GM12878 (cell line): Measurements from ENCODE around the gene TMEM87A.

Source experiments
- EP300 ChIP-seq, 2 experiments: fragments of 150-350 bp in 1 of 2; IDR thresholded peaks; 2 replicates each; pipeline ENCODE4 v1.6.1; 2011 to 2012; ENCODE audit warnings: low read depth in 2 of 2, low read length in 2 of 2, borderline replicate concordance in 1 of 2, improper control_type of control experiment in 1 of 2, inconsistent platforms in 1 of 2; ENCODE audit not compliant: control insufficient read depth in 1 of 2
- ETV6 ChIP-seq, 2 experiments: fragments of 450-650 bp in 1 of 2; IDR thresholded peaks in 1 of 2; conservative IDR thresholded peaks in 1 of 2; 2 replicates each; pipeline ENCODE4 v1.6.1; 2014; ENCODE audit warnings: antibody characterized with exemption in 1 of 2, borderline replicate concordance in 1 of 2, low read depth in 1 of 2, mild to moderate bottlenecking in 1 of 2, moderate library complexity in 1 of 2
- EZH2 ChIP-seq: IDR thresholded peaks from 2 replicates; pipeline ENCODE4 v1.6.1; 2012; ENCODE audit warnings: low read depth, mild to moderate bottlenecking, control low read depth, inconsistent platforms, low read length, borderline replicate concordance; ENCODE audit not compliant: control insufficient read depth
- FOXM1 ChIP-seq: IDR thresholded peaks from 2 replicates; pipeline ENCODE4 v1.6.1; 2012; ENCODE audit warnings: low read depth, mild to moderate bottlenecking, inconsistent platforms, low read length, moderate library complexity
- JUND ChIP-seq: IDR thresholded peaks from 2 replicates; pipeline ENCODE4 v1.6.1; 2012; ENCODE audit warnings: low read depth, mild to moderate bottlenecking, low read length, improper control_type of control experiment, moderate library complexity
- NRF1 ChIP-seq: conservative IDR thresholded peaks from 2 replicates; pipeline ENCODE4 v1.6.1; 2011; ENCODE audit warnings: mild to moderate bottlenecking, low read depth, low read length, improper control_type of control experiment
- POLR2A ChIP-seq: IDR thresholded peaks from 2 replicates; pipeline ENCODE4 v1.6.1; 2011; ENCODE audit warnings: low read depth, mild to moderate bottlenecking, low read length
- POLR2AphosphoS5 ChIP-seq: IDR thresholded peaks from 2 replicates; pipeline ENCODE4 v1.6.1; 2011; ENCODE audit warnings: mild to moderate bottlenecking, low read length, inconsistent platforms
- RAD51 ChIP-seq: fragments of 450-650 bp; IDR thresholded peaks from 2 replicates; pipeline ENCODE4 v1.6.1; 2016; ENCODE audit warnings: moderate library complexity, mild to moderate bottlenecking, inconsistent platforms
- RCOR1 ChIP-seq: conservative IDR thresholded peaks from 2 replicates; pipeline ENCODE4 v1.6.1; 2012; ENCODE audit warnings: low read depth, low read length, improper control_type of control experiment
- ZBTB11 ChIP-seq: fragments of 450-650 bp; formaldehyde crosslinking; IDR thresholded peaks from 2 replicates; pipeline ENCODE4 v1.5.0; 2022; ENCODE audit warnings: mild to moderate bottlenecking, missing genetic modification characterization
- TF ChIP-seq, protein P1 (sequence below): fragments of 450-650 bp; IDR thresholded peaks from 2 replicates; pipeline ENCODE4 v1.6.1; 2017; ENCODE audit warnings: mild to moderate bottlenecking
- TF ChIP-seq, protein P2 (sequence below), 3 experiments: IDR thresholded peaks in 2 of 3; conservative IDR thresholded peaks in 1 of 3; 2 replicates each; pipeline ENCODE4 v1.5.1; 2011; ENCODE audit warnings: low read depth in 3 of 3, low read length in 3 of 3, mild to moderate bottlenecking in 3 of 3, control low read depth in 2 of 3, moderate library complexity in 2 of 3, inconsistent platforms in 1 of 3, mixed read lengths in 1 of 3; ENCODE audit not compliant: control insufficient read depth in 2 of 3, insufficient read depth in 1 of 3; ENCODE audit errors: extremely low read depth in 1 of 3
- TF ChIP-seq, protein P3 (sequence below): IDR thresholded peaks from 2 replicates; pipeline ENCODE4 v1.6.1; 2011; ENCODE audit warnings: low read depth, mild to moderate bottlenecking, low read length, moderate library complexity, borderline replicate concordance; ENCODE audit errors: extremely low read depth

- TF ChIP-seq, protein P1, sequence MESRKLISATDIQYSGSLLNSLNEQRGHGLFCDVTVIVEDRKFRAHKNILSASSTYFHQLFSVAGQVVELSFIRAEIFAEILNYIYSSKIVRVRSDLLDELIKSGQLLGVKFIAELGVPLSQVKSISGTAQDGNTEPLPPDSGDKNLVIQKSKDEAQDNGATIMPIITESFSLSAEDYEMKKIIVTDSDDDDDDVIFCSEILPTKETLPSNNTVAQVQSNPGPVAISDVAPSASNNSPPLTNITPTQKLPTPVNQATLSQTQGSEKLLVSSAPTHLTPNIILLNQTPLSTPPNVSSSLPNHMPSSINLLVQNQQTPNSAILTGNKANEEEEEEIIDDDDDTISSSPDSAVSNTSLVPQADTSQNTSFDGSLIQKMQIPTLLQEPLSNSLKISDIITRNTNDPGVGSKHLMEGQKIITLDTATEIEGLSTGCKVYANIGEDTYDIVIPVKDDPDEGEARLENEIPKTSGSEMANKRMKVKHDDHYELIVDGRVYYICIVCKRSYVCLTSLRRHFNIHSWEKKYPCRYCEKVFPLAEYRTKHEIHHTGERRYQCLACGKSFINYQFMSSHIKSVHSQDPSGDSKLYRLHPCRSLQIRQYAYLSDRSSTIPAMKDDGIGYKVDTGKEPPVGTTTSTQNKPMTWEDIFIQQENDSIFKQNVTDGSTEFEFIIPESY: no peak
- TF ChIP-seq RCOR1 (no peak), EP300 (IDR thresholded peaks at IDR 0.05; ENCODE audit: borderline replicate concordance in 1 of 2, control insufficient read depth in 1 of 2, low read depth in 2 of 2, low read length in 2 of 2) (no peak), POLR2A (no peak), JUND (no peak), EZH2 (no peak), ZBTB11 (no peak), NRF1 (no peak), FOXM1 (no peak), ETV6 (conservative IDR thresholded peaks at IDR 0.05 in 1 of 2, IDR thresholded peaks at IDR 0.05 in 1 of 2; ENCODE audit: borderline replicate concordance in 1 of 2, low read depth in 1 of 2) (no peak), POLR2AphosphoS5 (no peak), RAD51 (no peak)
- TF ChIP-seq, protein P2, sequence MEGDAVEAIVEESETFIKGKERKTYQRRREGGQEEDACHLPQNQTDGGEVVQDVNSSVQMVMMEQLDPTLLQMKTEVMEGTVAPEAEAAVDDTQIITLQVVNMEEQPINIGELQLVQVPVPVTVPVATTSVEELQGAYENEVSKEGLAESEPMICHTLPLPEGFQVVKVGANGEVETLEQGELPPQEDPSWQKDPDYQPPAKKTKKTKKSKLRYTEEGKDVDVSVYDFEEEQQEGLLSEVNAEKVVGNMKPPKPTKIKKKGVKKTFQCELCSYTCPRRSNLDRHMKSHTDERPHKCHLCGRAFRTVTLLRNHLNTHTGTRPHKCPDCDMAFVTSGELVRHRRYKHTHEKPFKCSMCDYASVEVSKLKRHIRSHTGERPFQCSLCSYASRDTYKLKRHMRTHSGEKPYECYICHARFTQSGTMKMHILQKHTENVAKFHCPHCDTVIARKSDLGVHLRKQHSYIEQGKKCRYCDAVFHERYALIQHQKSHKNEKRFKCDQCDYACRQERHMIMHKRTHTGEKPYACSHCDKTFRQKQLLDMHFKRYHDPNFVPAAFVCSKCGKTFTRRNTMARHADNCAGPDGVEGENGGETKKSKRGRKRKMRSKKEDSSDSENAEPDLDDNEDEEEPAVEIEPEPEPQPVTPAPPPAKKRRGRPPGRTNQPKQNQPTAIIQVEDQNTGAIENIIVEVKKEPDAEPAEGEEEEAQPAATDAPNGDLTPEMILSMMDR (IDR thresholded peaks at IDR 0.05 in 2 of 3, conservative IDR thresholded peaks at IDR 0.05 in 1 of 3; ENCODE audit: control insufficient read depth in 2 of 3, extremely low read depth in 1 of 3, insufficient read depth in 1 of 3, low read depth in 3 of 3, low read length in 3 of 3): no peak
- TF ChIP-seq, protein P3, sequence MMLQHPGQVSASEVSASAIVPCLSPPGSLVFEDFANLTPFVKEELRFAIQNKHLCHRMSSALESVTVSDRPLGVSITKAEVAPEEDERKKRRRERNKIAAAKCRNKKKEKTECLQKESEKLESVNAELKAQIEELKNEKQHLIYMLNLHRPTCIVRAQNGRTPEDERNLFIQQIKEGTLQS: no peak
Observed at GRCh38 chr15:42213511-42213910, 59.7 kb downstream of the TMEM87A start.
